Mucosa of descending colon (tissue), 3 donors: Measurements from ENCODE around the gene AP3S2. TPM values are rescaled to one million over a fixed set of nuclear protein-coding genes. Genes with fewer than 3 reads are reported as not detected.

Experiments used
- ATAC-seq: fragments of 200-7000 bp; cut with Tn5 transposase; one replicate; pipeline ENCODE4 v1.9.1; 2020; ENCODE audit warnings: mild to moderate bottlenecking, moderate library complexity
- DNase-seq, 3 donors: peaks; one replicate each; pipeline ENCODE4 v3.0.0-alpha.2; 2020
- H3K36me3 ChIP-seq: fragments of 200-600 bp; one replicate; pipeline ENCODE4 v1.8.0; 2021; ENCODE audit warnings: low read depth, mild to moderate bottlenecking
- H3K4me1 ChIP-seq: fragments of 200-600 bp; one replicate; pipeline ENCODE4 v1.8.0; 2021; ENCODE audit warnings: low read depth, mild to moderate bottlenecking
- H3K4me3 ChIP-seq: fragments of 200-600 bp; one replicate; pipeline ENCODE4 v1.8.0; 2021; ENCODE audit warnings: mild to moderate bottlenecking
- H3K9me3 ChIP-seq: fragments of 200-600 bp; one replicate; pipeline ENCODE4 v1.8.0; 2021; ENCODE audit warnings: mild to moderate bottlenecking
- intact Hi-C, 2 donors: fragments of 100-400 bp; cut with DNase I in 1 of 2; cut with micrococcal nuclease in 1 of 2; formaldehyde crosslinking; loops; one replicate each; pipeline versions ENCODE4 v1.11.0 to v1.11.1; 2022; cut with DNase I, micrococcal nuclease
- total RNA-seq, 3 donors: library from RNA; stranded (reverse); fragmentation: NEBNext Ultra II Directional in 2 of 3; extraction: Animal tissue kit (Norgen Biotek cat#: 25700) in 2 of 3; gene quantifications; one replicate each; pipeline versions ENCODE4 v1.2.1 to v1.2.4, GENCODE V29; 2021 to 2023
- TF ChIP-seq, protein P1 (sequence below): fragments of 200-600 bp; IDR thresholded peaks from one replicate; pipeline ENCODE4 v1.8.0; 2022; ENCODE audit warnings: antibody characterized with exemption, mild to moderate bottlenecking
- donor health status: DM: no; HTN: no; CAD: no; lungs with moderate emphysema.
- donor health status: DM: no; HTN: no; CAD: no.
- donor health status: DM: no; HTN: yes; CAD: no.

AP3S2 gene
- total RNA-seq, 3 donors from 2014 or later = 56.1 to 93.4 (median 65.1) TPM

DNA sequence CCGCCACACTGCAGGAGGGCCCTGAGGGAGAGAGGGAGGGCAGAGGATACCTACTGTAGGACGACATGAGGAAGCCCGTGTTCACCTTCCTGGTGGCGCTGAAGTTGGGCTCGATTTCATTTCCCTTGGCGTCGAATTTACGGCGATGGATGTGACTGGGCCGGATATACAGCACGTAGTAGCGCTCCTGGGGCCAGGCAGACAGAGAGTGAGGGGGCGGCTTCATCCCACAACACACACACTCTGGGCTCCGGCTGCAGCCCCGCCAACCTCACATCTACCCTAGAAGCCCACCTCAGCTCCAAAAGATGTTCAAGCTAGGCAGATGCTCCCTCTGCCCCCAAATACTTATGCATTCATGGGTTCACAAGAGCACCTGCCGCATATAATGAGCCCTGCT, 14.4 kb upstream of the AP3S2 start:
- no peak for ATAC-seq
- intact Hi-C loops = loop anchor here in 1 of 2 donors (10.0 kb wide), 1 partner anchor 167 kb away; no protein-coding TSS in a partner anchor

DNA sequence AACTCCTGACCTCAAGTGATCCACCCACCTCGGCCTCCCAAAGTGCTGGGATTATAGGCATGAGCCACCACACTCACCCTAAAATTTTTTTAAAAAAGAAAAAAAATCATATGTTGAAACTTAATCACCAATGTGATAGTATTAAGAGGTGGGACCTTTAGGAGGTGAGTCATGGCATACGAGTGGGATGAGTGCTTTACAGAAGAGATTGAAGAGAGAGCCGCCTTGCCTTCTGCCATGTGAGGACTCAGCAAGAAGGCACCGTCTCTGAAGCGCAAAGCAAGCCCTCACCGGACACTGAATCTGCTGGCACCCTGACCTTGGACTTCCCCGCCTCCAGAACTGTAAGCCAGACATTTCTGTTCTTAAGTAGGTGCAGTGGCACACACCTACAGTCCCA, 13.5 kb upstream of the AP3S2 start:
- H3K4me1 ChIP-seq = peaks cover 10% of the 10 kb centered on the region
- TF ChIP-seq, protein P1, sequence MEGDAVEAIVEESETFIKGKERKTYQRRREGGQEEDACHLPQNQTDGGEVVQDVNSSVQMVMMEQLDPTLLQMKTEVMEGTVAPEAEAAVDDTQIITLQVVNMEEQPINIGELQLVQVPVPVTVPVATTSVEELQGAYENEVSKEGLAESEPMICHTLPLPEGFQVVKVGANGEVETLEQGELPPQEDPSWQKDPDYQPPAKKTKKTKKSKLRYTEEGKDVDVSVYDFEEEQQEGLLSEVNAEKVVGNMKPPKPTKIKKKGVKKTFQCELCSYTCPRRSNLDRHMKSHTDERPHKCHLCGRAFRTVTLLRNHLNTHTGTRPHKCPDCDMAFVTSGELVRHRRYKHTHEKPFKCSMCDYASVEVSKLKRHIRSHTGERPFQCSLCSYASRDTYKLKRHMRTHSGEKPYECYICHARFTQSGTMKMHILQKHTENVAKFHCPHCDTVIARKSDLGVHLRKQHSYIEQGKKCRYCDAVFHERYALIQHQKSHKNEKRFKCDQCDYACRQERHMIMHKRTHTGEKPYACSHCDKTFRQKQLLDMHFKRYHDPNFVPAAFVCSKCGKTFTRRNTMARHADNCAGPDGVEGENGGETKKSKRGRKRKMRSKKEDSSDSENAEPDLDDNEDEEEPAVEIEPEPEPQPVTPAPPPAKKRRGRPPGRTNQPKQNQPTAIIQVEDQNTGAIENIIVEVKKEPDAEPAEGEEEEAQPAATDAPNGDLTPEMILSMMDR = no peak
- DNase-seq (no peak), ATAC-seq (no peak)
- H3K36me3 ChIP-seq = no peaks in the 10 kb centered on the region
- no peaks in the 10 kb centered on the region for H3K9me3 ChIP-seq
- no peak overlapping the region for H3K4me3 ChIP-seq
- intact Hi-C loops = loop anchor here in 1 of 2 donors (10.0 kb wide), 1 partner anchor 168 kb away; no protein-coding TSS in a partner anchor

More for the DNA sequence above, 14.4 kb upstream of the AP3S2 start:
- H3K4me3 ChIP-seq = no peak overlapping the region
- DNase-seq = no peak
- no peaks in the 10 kb centered on the region for H3K9me3 ChIP-seq
- H3K36me3 ChIP-seq = no peaks in the 10 kb centered on the region
- H3K4me1 ChIP-seq = peaks cover 10% of the 10 kb centered on the region
- TF ChIP-seq, protein P1 = no peak

DNA sequence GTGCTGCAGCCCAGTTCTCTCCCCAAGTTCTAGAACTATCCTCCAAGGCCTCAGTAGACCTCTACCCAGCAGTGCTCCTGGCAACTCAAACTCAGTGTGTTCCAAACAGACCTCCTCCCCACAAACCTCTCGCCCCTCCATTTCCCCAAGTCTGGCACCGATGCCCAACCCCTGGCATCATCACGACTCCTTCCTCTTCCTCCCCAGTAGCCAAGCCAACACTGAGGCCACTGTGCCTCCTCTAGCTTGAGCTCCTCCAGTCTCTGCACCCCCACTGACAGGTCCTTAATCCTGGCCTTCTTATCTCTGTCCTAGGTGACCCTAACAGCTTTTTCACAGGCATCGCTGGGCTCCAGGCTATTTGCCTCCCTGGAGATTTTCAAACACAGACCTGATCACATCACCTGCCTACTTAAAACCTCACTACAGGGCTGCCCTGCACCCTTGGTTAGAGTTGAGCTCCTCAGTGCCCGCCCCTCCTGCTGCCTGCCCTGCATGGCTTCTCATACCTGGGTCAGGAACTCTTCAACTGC, 12.1 kb upstream of the AP3S2 start:
- H3K4me3 ChIP-seq = no peak overlapping the region
- intact Hi-C loops = loop anchor here in 1 of 2 donors (10.0 kb wide), 1 partner anchor 169 kb away; no protein-coding TSS in a partner anchor
- ATAC-seq = no peak
- TF ChIP-seq, protein P1 = no peak
- no peaks in the 10 kb centered on the region for H3K36me3 ChIP-seq
- DNase-seq = no peak
- no peaks in the 10 kb centered on the region for H3K4me1 ChIP-seq
- no peaks in the 10 kb centered on the region for H3K9me3 ChIP-seq

DNA sequence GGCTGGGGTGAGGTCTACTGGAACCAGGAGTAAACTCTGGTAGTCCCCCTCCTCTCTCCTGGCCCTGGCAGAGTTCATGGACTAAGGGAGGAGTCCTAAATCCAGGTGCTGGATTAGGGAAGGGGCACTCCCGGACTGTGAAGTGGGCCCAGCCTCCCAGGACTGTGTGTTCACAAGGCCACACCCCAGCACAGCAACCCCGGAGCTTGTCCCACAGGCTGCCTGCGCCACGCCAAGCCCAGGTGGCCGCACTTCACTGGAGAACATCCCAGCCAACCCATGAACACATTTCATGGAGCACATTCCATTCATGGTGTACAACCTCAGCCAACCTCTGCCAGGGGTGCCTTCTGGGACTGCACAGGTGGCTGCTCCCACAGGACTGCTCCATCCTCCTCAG, 10.7 kb upstream of the AP3S2 start:
- ATAC-seq = peak; percentile 8
- Histone ChIP-seq H3K36me3 (no peaks in the 10 kb centered on the region), H3K9me3 (no peaks in the 10 kb centered on the region), H3K4me1 (no peaks in the 10 kb centered on the region), H3K4me3 (no peak overlapping the region)
- TF ChIP-seq, protein P1 = no peak
- no peak for DNase-seq
- intact Hi-C loops = loop anchor here in 1 of 2 donors (10.0 kb wide), 1 partner anchor 170 kb away; no protein-coding TSS in a partner anchor

DNA sequence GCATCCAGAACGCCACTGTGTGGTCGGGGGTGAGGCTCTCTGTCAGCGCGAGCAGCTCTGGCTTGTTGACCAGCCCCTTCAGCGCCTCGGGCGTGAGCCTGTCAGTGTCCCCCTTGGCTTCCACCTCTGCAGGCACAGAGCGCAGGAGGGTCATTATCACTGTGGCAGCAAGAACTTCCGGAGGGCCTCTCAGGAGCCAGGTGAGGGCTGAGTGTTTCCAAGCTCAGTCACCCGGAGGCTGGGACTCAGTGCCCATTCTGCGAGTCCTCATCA, 10.0 kb upstream of the AP3S2 start:
- no peaks in the 10 kb centered on the region for H3K9me3 ChIP-seq
- ATAC-seq (no peak), DNase-seq (no peak)
- intact Hi-C loops = loop anchor here in 1 of 2 donors (10.0 kb wide), 1 partner anchor 171 kb away; no protein-coding TSS in a partner anchor
- H3K36me3 ChIP-seq = no peaks in the 10 kb centered on the region
- H3K4me3 ChIP-seq = no peak overlapping the region
- TF ChIP-seq, protein P1 = no peak
- no peaks in the 10 kb centered on the region for H3K4me1 ChIP-seq
